ENCODE results near the gene CRTAC1. TPM values are rescaled to one million over a fixed set of nuclear protein-coding genes. Genes with fewer than 3 reads are reported as not detected.

The CRTAC1 gene
- total RNA-seq, 1 experiment from 2014 or later = 0.20 TPM

- CTCF ChIA-PET = interaction anchor here (1.4 kb wide), 1 partner anchor 7 kb away, joined by 7 read pairs; no protein-coding TSS in a partner anchor
- DNase-seq (ENCODE audit: low read depth, low spot score) (no peak), ATAC-seq (peak; percentile 64)
- BruUV-seq (replicated peaks) = no TSS peak
- Histone ChIP-seq H3K4me2 (ENCODE audit: low read length) (peak overlapping the region; percentile 32), H3K27me3 (ENCODE audit: insufficient read depth, low read length) (no peaks in the 10 kb centered on the region), H4K20me1 (ENCODE audit: insufficient read depth) (no peaks in the 10 kb centered on the region), H3K36me3 (ENCODE audit: control insufficient read depth in 1 of 2, insufficient read depth in 2 of 2, low read length in 2 of 2) (no peaks in the 10 kb centered on the region), H3K9me2 (ENCODE audit: insufficient read depth) (no peaks in the 10 kb centered on the region), H3K27ac (ENCODE audit: low read depth, low read length) (no peak overlapping the region), H3K4me3 (replicated peaks in 1 of 2; ENCODE audit: low read depth in 1 of 2, low read length in 2 of 2) (no peak overlapping the region), H3K9me3 (ENCODE audit: control insufficient read depth in 1 of 2, insufficient read depth in 1 of 2, low read depth in 1 of 2, low read length in 2 of 2) (no peaks in the 10 kb centered on the region), H2AFZ (ENCODE audit: low read depth, low read length, poor library complexity, severe bottlenecking) (no peak overlapping the region), H3K79me2 (ENCODE audit: insufficient read depth, low read length) (no peaks in the 10 kb centered on the region), H3K4me1 (ENCODE audit: control insufficient read depth in 1 of 2, insufficient read depth in 2 of 2, low read length in 2 of 2) (peaks cover 16 to 33% of the 10 kb centered on the region in 2 experiments), H3K9ac (ENCODE audit: low read length) (no peak overlapping the region)
- TF ChIP-seq JUND (IDR thresholded peaks at IDR 0.05) (no peak), EGR1 (IDR thresholded peaks at IDR 0.05; ENCODE audit: low read depth) (no peak), SP1 (IDR thresholded peaks at IDR 0.05; ENCODE audit: low read depth) (0 out of 2 replicates have a peak, but pooled peaks have one; percentile 2)
- intact Hi-C loops (cut with micrococcal nuclease) = no loop called here
- RAD21 ChIA-PET (ENCODE audit: low non-redundant PET in 1 of 2, low total read pairs in 2 of 2, uncharacterized antibody in 2 of 2, unreplicated experiment in 2 of 2) = interaction anchor here in 1 of 2 experiments (0.6 kb wide), 1 partner anchor 56 kb away, joined by 3 read pairs; no protein-coding TSS in a partner anchor
- POLR2A ChIA-PET = no interaction called here
These were observed 168.5 kb downstream of the CRTAC1 start for GRCh38 chr10:97861924-97862323.

GRCh38 chr10:97861097-97861750, 169.2 kb downstream of the CRTAC1 start:
- intact Hi-C loops (cut with micrococcal nuclease) = no loop called here
- Histone ChIP-seq H3K79me2 (ENCODE audit: insufficient read depth, low read length) (no peaks in the 10 kb centered on the region), H3K36me3 (ENCODE audit: control insufficient read depth in 1 of 2, insufficient read depth in 2 of 2, low read length in 2 of 2) (no peaks in the 10 kb centered on the region), H3K4me2 (ENCODE audit: low read length) (peak overlapping the region; percentile 32), H4K20me1 (ENCODE audit: insufficient read depth) (no peaks in the 10 kb centered on the region), H3K9me3 (ENCODE audit: control insufficient read depth in 1 of 2, insufficient read depth in 1 of 2, low read depth in 1 of 2, low read length in 2 of 2) (no peaks in the 10 kb centered on the region), H3K27me3 (ENCODE audit: insufficient read depth, low read length) (no peaks in the 10 kb centered on the region), H3K4me3 (replicated peaks in 1 of 2; ENCODE audit: low read depth in 1 of 2, low read length in 2 of 2) (no peak overlapping the region), H3K4me1 (ENCODE audit: control insufficient read depth in 1 of 2, insufficient read depth in 2 of 2, low read length in 2 of 2) (peaks cover 16 to 33% of the 10 kb centered on the region in 2 experiments), H3K9me2 (ENCODE audit: insufficient read depth) (no peaks in the 10 kb centered on the region), H2AFZ (ENCODE audit: low read depth, low read length, poor library complexity, severe bottlenecking) (no peak overlapping the region), H3K9ac (ENCODE audit: low read length) (no peak overlapping the region), H3K27ac (ENCODE audit: low read depth, low read length) (no peak overlapping the region)
- ChIA-PET CTCF (interaction anchor here (1.2 to 1.4 kb wide), 2 partner anchors 8 to 70 kb away, joined by 4 to 7 read pairs; no protein-coding TSS in a partner anchor), POLR2A (interaction anchor here (0.8 kb wide), 1 partner anchor 27 kb away, joined by 3 read pairs; no protein-coding TSS in a partner anchor), RAD21 (ENCODE audit: low non-redundant PET in 1 of 2, low total read pairs in 2 of 2, uncharacterized antibody in 2 of 2, unreplicated experiment in 2 of 2) (interaction anchor here in 1 of 2 experiments (0.6 kb wide), 1 partner anchor 55 kb away, joined by 3 read pairs; no protein-coding TSS in a partner anchor)
- DNase-seq (ENCODE audit: low read depth, low spot score) (no peak), ATAC-seq (peak; percentile 93)
- TF ChIP-seq FOSL1 (IDR thresholded peaks at IDR 0.05; ENCODE audit: low read depth) (peak; percentile 56), ZFX (IDR thresholded peaks at IDR 0.05) (no peak), CBX3 (IDR thresholded peaks at IDR 0.05; ENCODE audit: low read depth) (no peak), SP1 (IDR thresholded peaks at IDR 0.05; ENCODE audit: low read depth) (peak; percentile 12; the same call in 1 of the 2 replicates), SIN3A (IDR thresholded peaks at IDR 0.05; ENCODE audit: low read depth) (no peak)
- BruUV-seq (replicated peaks) = no TSS peak

Measured in HCT116 (cell line).